NT2/D1 (cell line): Measurements from ENCODE around the gene NME7.

Source experiments
- SUZ12 ChIP-seq: IDR thresholded peaks from 2 replicates; pipeline ENCODE4 v1.6.1; 2011; ENCODE audit not compliant: insufficient read length, insufficient read depth; ENCODE audit errors: extremely low read depth
- YY1 ChIP-seq: IDR thresholded peaks from 2 replicates; pipeline ENCODE4 v1.6.1; 2011; ENCODE audit not compliant: insufficient read length, insufficient read depth
- ZNF274 ChIP-seq: IDR thresholded peaks from 2 replicates; pipeline ENCODE4 v1.6.1; 2011; ENCODE audit warnings: mild to moderate bottlenecking, low read depth, low read length

GRCh38 chr1:169387399-169387798 lies 19.8 kb upstream of the NME7 start:
- TF ChIP-seq YY1: no peak
- no peak for TF ChIP-seq ZNF274
- no peak for TF ChIP-seq SUZ12
